CD14-positive monocyte (primary cell): ENCODE data around the gene CACHD1. TPM values are rescaled to one million over a fixed set of nuclear protein-coding genes. Genes with fewer than 3 reads are reported as not detected.

Experiments
- DNase-seq, 3 donors: peaks; one replicate each; pipeline ENCODE4 v3.0.0-alpha.2; 2011 to 2022
- H2AFZ ChIP-seq: 2 replicates; pipeline ENCODE4 v1.6.0; 2012; ENCODE audit warnings: mild to moderate bottlenecking, low read depth, low read length, inconsistent platforms; ENCODE audit not compliant: insufficient read depth, poor library complexity, severe bottlenecking
- H3K27ac ChIP-seq, 2 donors: 1 replicate in 1 of 2; 2 replicates in 1 of 2; pipeline ENCODE4 v1.5.1; 2012 to 2013; ENCODE audit warnings: low read length in 2 of 2, control low read depth in 1 of 2, inconsistent platforms in 1 of 2, low read depth in 1 of 2, mild to moderate bottlenecking in 1 of 2
- H3K27me3 ChIP-seq, 2 donors: one replicate each; pipeline versions ENCODE4 v1.6.0 to v1.6.1; 2011 to 2013; ENCODE audit warnings: low read length in 2 of 2; ENCODE audit not compliant: control insufficient read depth in 2 of 2, insufficient read depth in 2 of 2
- H3K36me3 ChIP-seq, 2 donors: replicated peaks in 1 of 2; 1 replicate in 1 of 2; 2 replicates in 1 of 2; pipeline versions ENCODE4 v1.5.1 to v1.6.1; 2012 to 2013; ENCODE audit warnings: low read length in 2 of 2, control low read depth in 1 of 2, inconsistent platforms in 1 of 2, mild to moderate bottlenecking in 1 of 2; ENCODE audit not compliant: insufficient read depth in 2 of 2, control insufficient read depth in 1 of 2
- H3K4me1 ChIP-seq, 2 donors: 1 replicate in 1 of 2; 2 replicates in 1 of 2; pipeline versions ENCODE4 v1.5.1 to v1.6.1; 2012 to 2013; ENCODE audit warnings: low read length in 2 of 2, control low read depth in 1 of 2, inconsistent platforms in 1 of 2, mild to moderate bottlenecking in 1 of 2, moderate library complexity in 1 of 2; ENCODE audit not compliant: insufficient read depth in 2 of 2, control insufficient read depth in 1 of 2
- H3K4me2 ChIP-seq: replicated peaks from 2 replicates; pipeline ENCODE3; 2012; ENCODE audit warnings: low read length, moderate library complexity, mild to moderate bottlenecking; ENCODE audit not compliant: poor library complexity, severe bottlenecking; ENCODE audit errors: extremely low read depth
- H3K4me3 ChIP-seq, 3 experiments: fragments of 200-600 bp in 1 of 3; sonication (generic) in 1 of 3; replicated peaks in 1 of 3; 1 replicate in 2 of 3; 2 replicates in 1 of 3; pipeline ENCODE4 v1.5.1; 2011 to 2013; ENCODE audit warnings: low read length in 3 of 3, mild to moderate bottlenecking in 3 of 3, control low read depth in 2 of 3, low read depth in 2 of 3, inconsistent platforms in 1 of 3, moderate library complexity in 1 of 3
- H3K79me2 ChIP-seq: 2 replicates; pipeline ENCODE4 v1.6.0; 2012; ENCODE audit warnings: mild to moderate bottlenecking, control low read depth, inconsistent platforms, low read length, moderate library complexity; ENCODE audit not compliant: insufficient read depth
- H3K9ac ChIP-seq: 2 replicates; pipeline ENCODE4 v1.6.0; 2017; ENCODE audit warnings: low read length, mild to moderate bottlenecking; ENCODE audit not compliant: insufficient read depth, poor library complexity, severe bottlenecking
- H3K9me3 ChIP-seq, 2 donors: replicated peaks in 1 of 2; 1 replicate in 1 of 2; 2 replicates in 1 of 2; pipeline versions ENCODE4 v1.5.1 to v1.6.1; 2012 to 2013; ENCODE audit warnings: low read length in 2 of 2, control low read depth in 1 of 2; ENCODE audit not compliant: control insufficient read depth in 1 of 2, insufficient read depth in 1 of 2
- H4K20me1 ChIP-seq: 2 replicates; pipeline ENCODE4 v1.6.0; 2012; ENCODE audit warnings: mild to moderate bottlenecking, low read length, control low read depth, moderate library complexity; ENCODE audit not compliant: insufficient read depth
- H3K27ac Mint-ChIP-seq, 7 donors: one replicate each; pipeline ENCODE4 v1.8.0; 2020; ENCODE audit warnings: mild to moderate bottlenecking in 7 of 7, mixed read lengths in 7 of 7, moderate library complexity in 6 of 7, inconsistent platforms in 2 of 7
- H3K27me3 Mint-ChIP-seq, 3 donors: one replicate each; pipeline ENCODE4 v1.8.0; 2021 to 2022; ENCODE audit warnings: low read depth in 3 of 3, mild to moderate bottlenecking in 3 of 3, mixed read lengths in 3 of 3, moderate library complexity in 3 of 3, inconsistent platforms in 1 of 3
- H3K36me3 Mint-ChIP-seq, 2 donors: one replicate each; pipeline ENCODE4 v1.8.0; 2020; ENCODE audit warnings: mixed read lengths in 2 of 2, inconsistent platforms in 1 of 2, mild to moderate bottlenecking in 1 of 2
- H3K4me1 Mint-ChIP-seq: one replicate; pipeline ENCODE4 v1.8.0; 2020; ENCODE audit warnings: mild to moderate bottlenecking, mixed read lengths
- H3K4me3 Mint-ChIP-seq, 2 donors: one replicate each; pipeline ENCODE4 v1.8.0; 2020; ENCODE audit warnings: mild to moderate bottlenecking in 2 of 2, mixed read lengths in 2 of 2, moderate library complexity in 1 of 2
- H3K9me3 Mint-ChIP-seq, 7 donors: one replicate each; pipeline ENCODE4 v1.8.0; 2020 to 2022; ENCODE audit warnings: mixed read lengths in 7 of 7, mild to moderate bottlenecking in 6 of 7, moderate library complexity in 6 of 7, inconsistent platforms in 2 of 7
- CTCF ChIP-seq: fragments of 200-600 bp; IDR thresholded peaks from one replicate; pipeline ENCODE4 v1.8.0; 2022; ENCODE audit warnings: antibody characterized with exemption, mild to moderate bottlenecking
- WGBS: methylation state at CpG from one replicate; pipeline ENCODE4 v1.1.5; 2013; ENCODE audit warnings: missing lambda C conversion rate; ENCODE audit not compliant: insufficient coverage; 5-methylcytosine and 5-hydroxymethylcytosine counted together
- intact Hi-C, 2 donors: fragments of 100-400 bp; cut with micrococcal nuclease; formaldehyde crosslinking; loops; one replicate each; pipeline versions ENCODE4 v1.15.0 to v1.15.1; 2023
- polyA plus RNA-seq, 3 donors: library from polyadenylated mRNA; depleted of rRNA in 1 of 3; unstranded in 2 of 3; stranded (reverse) in 1 of 3; fragments of 300-500 nt in 2 of 3; fragments of >200 nt in 1 of 3; fragmentation: Illumina TruSeq in 2 of 3; gene quantifications; 1 replicate in 2 of 3; 2 replicates in 1 of 3; pipeline ENCODE4 v1.2.3, GENCODE V29; 2012 to 2021

Gene CACHD1
- polyA plus RNA-seq, 3 donors = 0.12 TPM; not detected in 2

GRCh38 chr1:64505944-64506655 lies 36.2 kb downstream of the CACHD1 start:
- Histone ChIP-seq H3K27ac (no peak overlapping the region), H3K36me3 (no peaks in the 10 kb centered on the region), H3K4me3 (peak overlapping the region in 2 of 3 experiments; percentile 45 to 71), H3K9ac (no peak overlapping the region), H2AFZ (peak overlapping the region; percentile 33), H4K20me1 (no peaks in the 10 kb centered on the region), H3K27me3 (no peaks in the 10 kb centered on the region), H3K9me3 (no peaks in the 10 kb centered on the region), H3K79me2 (no peaks in the 10 kb centered on the region), H3K4me1 (peaks cover 13 to 17% of the 10 kb centered on the region in 2 donors), H3K4me2 (peak overlapping the region; percentile 83)
- Mint-ChIP-seq H3K4me1 (peaks cover 18% of the 10 kb centered on the region), H3K27ac (peak overlapping the region in 6 of 7 donors; percentile 17 to 87 (median 69)), H3K9me3 (peaks cover 0 to 2% (median 0%) of the 10 kb centered on the region in 7 donors), H3K36me3 (no peaks in the 10 kb centered on the region), H3K4me3 (peak overlapping the region; percentile 90 to 96), H3K27me3 (peaks cover 5 to 13% (median 10%) of the 10 kb centered on the region in 3 donors)
- 40% methylated on average over 7 of the region's 15 CpGs for WGBS
- DNase-seq = peak in 2 of 3 donors; percentile 22 to 24
- intact Hi-C loops = no loop called here
- TF ChIP-seq CTCF = no peak

GRCh38 chr1:64508629-64509028 lies 38.7 kb downstream of the CACHD1 start:
- Mint-ChIP-seq H3K36me3 (no peaks in the 10 kb centered on the region), H3K27me3 (peaks cover 5 to 13% (median 9%) of the 10 kb centered on the region in 3 donors), H3K4me1 (peaks cover 38% of the 10 kb centered on the region), H3K4me3 (no peak overlapping the region), H3K27ac (no peak overlapping the region), H3K9me3 (peaks cover 0 to 2% (median 0%) of the 10 kb centered on the region in 7 donors)
- peaks cover 37 to 41% of the 10 kb centered on the region in 2 donors for H3K4me1 ChIP-seq
- no peak overlapping the region for H3K4me2 ChIP-seq
- no peaks in the 10 kb centered on the region for H4K20me1 ChIP-seq
- intact Hi-C loops = no loop called here
- H3K9ac ChIP-seq = no peak overlapping the region
- peaks cover 0 to 2% of the 10 kb centered on the region in 2 donors for H3K9me3 ChIP-seq
- WGBS = 89% methylated on average over 1 of the region's 2 CpGs
- no peak for DNase-seq
- no peak overlapping the region for H3K27ac ChIP-seq
- H3K4me3 ChIP-seq = no peak overlapping the region
- H3K79me2 ChIP-seq = no peaks in the 10 kb centered on the region
- no peak for TF ChIP-seq CTCF
- H3K36me3 ChIP-seq = no peaks in the 10 kb centered on the region
- no peaks in the 10 kb centered on the region for H3K27me3 ChIP-seq
- H2AFZ ChIP-seq = no peak overlapping the region
